Measurements from ENCODE around the gene DDX39A. TPM values are rescaled to one million over a fixed set of nuclear protein-coding genes. Genes with fewer than 3 reads are reported as not detected.
"Not testable (repeated sequence)": the region's sequence is repeated elsewhere in the genome, so short reads cannot be mapped to it uniquely, and the experiment has no call there.

DDX39A gene
- polyA plus RNA-seq, 4 donors, result 61.9 to 139 (median 125) TPM

- Histone ChIP-seq H3K36me3 (ENCODE audit: control insufficient read depth in 3 of 3, insufficient read depth in 2 of 3, low read depth in 1 of 3, low read length in 3 of 3) (no peaks in the 10 kb centered on the region), H3K4me1 (ENCODE audit: control insufficient read depth in 3 of 3, insufficient read depth in 2 of 3, low read depth in 1 of 3, low read length in 2 of 3) (peaks cover 0 to 13% (median 2%) of the 10 kb centered on the region in 3 donors), H3K4me3 (ENCODE audit: low read depth in 1 of 3, low read length in 3 of 3) (no peak overlapping the region), H3K9me3 (ENCODE audit: control insufficient read depth in 2 of 2, insufficient read depth in 1 of 2, low read depth in 1 of 2, low read length in 1 of 2) (no peaks in the 10 kb centered on the region), H3K27me3 (ENCODE audit: control insufficient read depth in 3 of 3, insufficient read depth in 3 of 3, low read length in 3 of 3) (no peaks in the 10 kb centered on the region), H3K27ac (ENCODE audit: low read depth in 1 of 3, low read length in 2 of 3) (peak overlapping the region; percentile 25 to 91 (median 56))
- DNase-seq, result peak in 1 of 2 donors; percentile 51
- no peak for FAIRE-seq
- 43 to 66% (median 56%) methylated on average over 19 of the region's 19 CpGs for WGBS, 3 donors
These were observed 49.6 kb downstream of the DDX39A start for GRCh38 chr19:14369399-14370168.

- Histone ChIP-seq H3K27me3 (ENCODE audit: control insufficient read depth in 3 of 3, insufficient read depth in 3 of 3, low read length in 3 of 3) (no peaks in the 10 kb centered on the region), H3K4me3 (ENCODE audit: low read depth in 1 of 3, low read length in 3 of 3) (no peak overlapping the region), H3K27ac (ENCODE audit: low read depth in 1 of 3, low read length in 2 of 3) (peak overlapping the region in 1 of 3 donors; percentile 87), H3K4me1 (ENCODE audit: control insufficient read depth in 3 of 3, insufficient read depth in 2 of 3, low read depth in 1 of 3, low read length in 2 of 3) (peaks cover 0 to 24% (median 2%) of the 10 kb centered on the region in 3 donors), H3K36me3 (ENCODE audit: control insufficient read depth in 3 of 3, insufficient read depth in 2 of 3, low read depth in 1 of 3, low read length in 3 of 3) (no peaks in the 10 kb centered on the region), H3K9me3 (ENCODE audit: control insufficient read depth in 2 of 2, insufficient read depth in 1 of 2, low read depth in 1 of 2, low read length in 1 of 2) (no peaks in the 10 kb centered on the region)
- FAIRE-seq (no peak), DNase-seq (peak in 1 of 2 donors; percentile 63)
- WGBS, 3 donors, result 31 to 61% (median 32%) methylated on average over 5 of the region's 5 CpGs
These were observed 51.1 kb downstream of the DDX39A start for GRCh38 chr19:14368011-14368513.

- no peak for DNase-seq
- H3K9me3 ChIP-seq (ENCODE audit: control insufficient read depth in 2 of 2, insufficient read depth in 1 of 2, low read depth in 1 of 2, low read length in 1 of 2), result no peaks in the 10 kb centered on the region
- no peaks in the 10 kb centered on the region for H3K27me3 ChIP-seq (ENCODE audit: control insufficient read depth in 3 of 3, insufficient read depth in 3 of 3, low read length in 3 of 3)
- 94 to 97% (median 96%) methylated on average over 10 of the region's 10 CpGs for WGBS, 3 donors
- FAIRE-seq, result no peak
- no peak overlapping the region for H3K4me3 ChIP-seq (ENCODE audit: low read depth in 1 of 3, low read length in 3 of 3)
- no peaks in the 10 kb centered on the region for H3K36me3 ChIP-seq (ENCODE audit: control insufficient read depth in 3 of 3, insufficient read depth in 2 of 3, low read depth in 1 of 3, low read length in 3 of 3)
- peak overlapping the region in 1 of 3 donors; percentile 87 for H3K27ac ChIP-seq (ENCODE audit: low read depth in 1 of 3, low read length in 2 of 3)
- H3K4me1 ChIP-seq (ENCODE audit: control insufficient read depth in 3 of 3, insufficient read depth in 2 of 3, low read depth in 1 of 3, low read length in 2 of 3), result peaks cover 0 to 24% (median 2%) of the 10 kb centered on the region in 3 donors
These were observed 52.1 kb downstream of the DDX39A start for GRCh38 chr19:14367016-14367415.

GRCh38 chr19:14366529-14366928 lies 52.6 kb downstream of the DDX39A start:
- Histone ChIP-seq H3K27ac (ENCODE audit: low read depth in 1 of 3, low read length in 2 of 3) (peak overlapping the region in 2 of 3 donors; percentile 20 to 87), H3K4me1 (ENCODE audit: control insufficient read depth in 3 of 3, insufficient read depth in 2 of 3, low read depth in 1 of 3, low read length in 2 of 3) (peaks cover 0 to 24% (median 2%) of the 10 kb centered on the region in 3 donors), H3K27me3 (ENCODE audit: control insufficient read depth in 3 of 3, insufficient read depth in 3 of 3, low read length in 3 of 3) (no peaks in the 10 kb centered on the region), H3K4me3 (ENCODE audit: low read depth in 1 of 3, low read length in 3 of 3) (no peak overlapping the region), H3K9me3 (ENCODE audit: control insufficient read depth in 2 of 2, insufficient read depth in 1 of 2, low read depth in 1 of 2, low read length in 1 of 2) (no peaks in the 10 kb centered on the region), H3K36me3 (ENCODE audit: control insufficient read depth in 3 of 3, insufficient read depth in 2 of 3, low read depth in 1 of 3, low read length in 3 of 3) (no peaks in the 10 kb centered on the region)
- 2 to 25% (median 24%) methylated on average over 3 of the region's 3 CpGs for WGBS, 3 donors
- DNase-seq (peak; percentile 94 to 98), FAIRE-seq (no peak)

GRCh38 chr19:14364098-14364443 lies 55.1 kb downstream of the DDX39A start:
- peaks cover 0 to 14% (median 2%) of the 10 kb centered on the region in 3 donors for H3K4me1 ChIP-seq (ENCODE audit: control insufficient read depth in 3 of 3, insufficient read depth in 2 of 3, low read depth in 1 of 3, low read length in 2 of 3)
- peak overlapping the region; percentile 56 to 67 (median 67) for H3K27ac ChIP-seq (ENCODE audit: low read depth in 1 of 3, low read length in 2 of 3)
- 71 to 77% (median 73%) methylated on average over 9 of the region's 9 CpGs for WGBS, 3 donors
- H3K4me3 ChIP-seq (ENCODE audit: low read depth in 1 of 3, low read length in 3 of 3); DNase-seq; H3K9me3 ChIP-seq (ENCODE audit: control insufficient read depth in 2 of 2, insufficient read depth in 1 of 2, low read depth in 1 of 2, low read length in 1 of 2); H3K27me3 ChIP-seq (ENCODE audit: control insufficient read depth in 3 of 3, insufficient read depth in 3 of 3, low read length in 3 of 3); FAIRE-seq; H3K36me3 ChIP-seq (ENCODE audit: control insufficient read depth in 3 of 3, insufficient read depth in 2 of 3, low read depth in 1 of 3, low read length in 3 of 3): not testable (repeated sequence)

GRCh38 chr19:14363183-14364097 lies 55.7 kb downstream of the DDX39A start:
- Histone ChIP-seq H3K9me3 (ENCODE audit: control insufficient read depth in 2 of 2, insufficient read depth in 1 of 2, low read depth in 1 of 2, low read length in 1 of 2) (no peaks in the 10 kb centered on the region), H3K4me1 (ENCODE audit: control insufficient read depth in 3 of 3, insufficient read depth in 2 of 3, low read depth in 1 of 3, low read length in 2 of 3) (peaks cover 0 to 14% (median 2%) of the 10 kb centered on the region in 3 donors), H3K36me3 (ENCODE audit: control insufficient read depth in 3 of 3, insufficient read depth in 2 of 3, low read depth in 1 of 3, low read length in 3 of 3) (no peaks in the 10 kb centered on the region), H3K27ac (ENCODE audit: low read depth in 1 of 3, low read length in 2 of 3) (peak overlapping the region; percentile 56 to 67 (median 67)), H3K4me3 (ENCODE audit: low read depth in 1 of 3, low read length in 3 of 3) (peak overlapping the region; percentile 17 to 43 (median 29)), H3K27me3 (ENCODE audit: control insufficient read depth in 3 of 3, insufficient read depth in 3 of 3, low read length in 3 of 3) (no peaks in the 10 kb centered on the region)
- FAIRE-seq, result no peak
- 8 to 29% (median 11%) methylated on average over 28 to 35 of the region's 35 CpGs for WGBS, 3 donors
- DNase-seq, result peak; percentile 51 to 57

- peaks cover 0 to 14% (median 2%) of the 10 kb centered on the region in 3 donors for H3K4me1 ChIP-seq (ENCODE audit: control insufficient read depth in 3 of 3, insufficient read depth in 2 of 3, low read depth in 1 of 3, low read length in 2 of 3)
- H3K27me3 ChIP-seq (ENCODE audit: control insufficient read depth in 3 of 3, insufficient read depth in 3 of 3, low read length in 3 of 3), result no peaks in the 10 kb centered on the region
- H3K9me3 ChIP-seq (ENCODE audit: control insufficient read depth in 2 of 2, insufficient read depth in 1 of 2, low read depth in 1 of 2, low read length in 1 of 2), result no peaks in the 10 kb centered on the region
- WGBS, 3 donors, result 60 to 64% (median 60%) methylated on average over 7 of the region's 7 CpGs
- H3K4me3 ChIP-seq (ENCODE audit: low read depth in 1 of 3, low read length in 3 of 3), result no peak overlapping the region
- FAIRE-seq (no peak), DNase-seq (no peak)
- no peaks in the 10 kb centered on the region for H3K36me3 ChIP-seq (ENCODE audit: control insufficient read depth in 3 of 3, insufficient read depth in 2 of 3, low read depth in 1 of 3, low read length in 3 of 3)
- H3K27ac ChIP-seq (ENCODE audit: low read depth in 1 of 3, low read length in 2 of 3), result no peak overlapping the region
These were observed 57.3 kb downstream of the DDX39A start for GRCh38 chr19:14361824-14362223.

All from small intestine (tissue), 7 donors.